ENCODE results near the gene BCL7A.
"Not testable (repeated sequence)": the region's sequence is repeated elsewhere in the genome, so short reads cannot be mapped to it uniquely, and the experiment has no call there.

Gene BCL7A

DNA sequence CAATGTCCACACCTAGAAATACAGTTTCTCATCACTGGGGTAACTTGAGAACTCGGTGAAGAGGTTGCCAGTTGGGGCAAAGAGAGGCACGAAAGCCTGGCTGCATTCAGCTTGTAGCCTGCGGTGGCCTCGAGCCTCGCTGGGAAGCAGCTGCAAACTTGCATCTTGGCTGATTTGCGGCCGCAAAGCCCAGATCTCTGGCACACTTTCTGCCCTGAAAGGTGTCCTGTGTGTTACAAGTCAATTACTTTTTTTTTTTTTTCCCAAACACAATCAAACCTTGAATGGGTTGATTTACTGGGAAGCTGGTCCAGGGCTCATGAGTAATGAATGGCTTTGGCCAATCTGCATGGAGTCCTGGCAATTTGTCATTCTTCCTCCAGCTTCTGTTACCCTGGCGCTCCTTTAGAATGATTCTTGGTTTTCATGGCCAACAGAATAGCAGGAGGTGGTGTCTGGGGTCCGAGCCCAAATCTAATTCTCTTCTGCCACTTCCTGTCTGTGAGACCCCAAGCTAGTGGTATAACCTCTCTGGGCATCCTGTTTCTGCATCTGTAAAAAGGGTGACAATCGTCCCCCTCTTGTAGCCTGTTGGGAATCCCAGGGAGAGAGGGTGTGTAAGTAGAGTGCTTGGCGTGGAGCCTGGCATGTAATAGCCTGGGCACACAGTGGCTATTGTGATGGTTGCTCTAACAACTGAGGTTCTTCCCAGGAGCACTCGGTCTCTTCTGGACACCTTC is 6.7 kb downstream of the BCL7A start:
- peak; percentile 26 for DNase-seq (ENCODE audit: low read depth)

- no peak for DNase-seq (ENCODE audit: low read depth)
Observed at GRCh38 chr12:122028905-122029560, 7.3 kb downstream of the BCL7A start.

DNA sequence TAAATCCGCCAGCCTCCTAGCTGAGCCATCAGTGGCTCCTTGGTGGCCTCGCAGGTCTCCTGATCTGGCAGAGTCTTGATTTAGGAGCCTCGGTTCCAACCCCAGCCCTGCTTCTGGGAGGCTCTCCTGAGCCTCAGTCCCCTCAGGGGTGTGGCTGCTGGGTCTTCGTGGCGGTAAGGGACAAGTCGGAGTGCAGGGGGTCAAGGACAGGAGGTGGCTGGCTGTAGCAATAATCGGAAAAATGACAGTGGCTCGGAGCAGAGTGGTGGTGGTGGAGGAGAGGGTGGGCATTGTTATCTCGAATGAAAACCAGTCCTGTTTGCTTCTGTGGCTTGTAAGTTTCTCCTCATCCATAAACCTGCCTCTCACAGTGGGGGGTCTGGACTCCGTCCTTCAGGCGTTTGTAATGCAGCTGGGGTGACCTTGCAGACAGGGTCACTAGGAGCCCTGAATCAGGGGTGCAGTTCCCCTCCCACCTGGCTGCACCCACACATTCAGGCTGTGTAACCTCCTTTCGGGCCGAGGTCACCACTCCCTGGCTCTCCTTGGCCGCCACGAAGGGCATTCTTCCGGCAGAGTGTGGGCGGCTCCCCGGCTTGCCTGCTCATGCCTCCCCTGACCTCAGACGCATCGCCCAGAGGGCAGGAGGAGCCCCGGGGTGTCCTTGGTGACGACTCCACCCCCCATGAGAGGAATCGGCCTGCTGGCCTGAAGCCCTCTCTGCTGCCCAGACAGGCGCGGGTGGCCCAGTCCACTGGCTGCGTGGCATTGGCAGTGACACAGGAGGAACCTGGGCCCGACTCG is 8.1 kb downstream of the BCL7A start:
- DNase-seq (ENCODE audit: low read depth): no peak

- no peak for DNase-seq (ENCODE audit: low read depth)
Observed at GRCh38 chr12:122030424-122031035, 8.8 kb downstream of the BCL7A start.

- DNase-seq (ENCODE audit: low read depth): no peak
Observed at GRCh38 chr12:122031342-122032216, 9.9 kb downstream of the BCL7A start.

DNA sequence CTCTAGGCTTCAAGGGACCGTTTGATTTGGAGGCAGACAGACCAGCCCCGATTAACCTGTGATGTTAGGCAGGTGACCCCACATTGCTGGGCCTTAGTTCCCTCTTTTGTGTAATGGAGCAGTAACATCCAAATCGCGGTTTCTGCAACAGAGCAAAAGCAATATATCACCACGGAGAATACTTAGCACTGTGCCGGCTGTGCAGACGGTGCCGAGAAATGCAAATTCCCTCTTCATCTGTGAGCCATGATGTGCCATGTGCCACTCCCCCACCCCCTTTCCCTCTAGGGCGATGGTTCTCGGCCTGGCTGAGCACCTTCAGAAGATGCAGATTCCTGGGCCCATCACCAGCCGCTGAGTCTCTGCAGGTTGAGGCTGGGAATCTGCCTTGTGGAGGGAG is 10.9 kb downstream of the BCL7A start:
- DNase-seq (ENCODE audit: low read depth): no peak

DNA sequence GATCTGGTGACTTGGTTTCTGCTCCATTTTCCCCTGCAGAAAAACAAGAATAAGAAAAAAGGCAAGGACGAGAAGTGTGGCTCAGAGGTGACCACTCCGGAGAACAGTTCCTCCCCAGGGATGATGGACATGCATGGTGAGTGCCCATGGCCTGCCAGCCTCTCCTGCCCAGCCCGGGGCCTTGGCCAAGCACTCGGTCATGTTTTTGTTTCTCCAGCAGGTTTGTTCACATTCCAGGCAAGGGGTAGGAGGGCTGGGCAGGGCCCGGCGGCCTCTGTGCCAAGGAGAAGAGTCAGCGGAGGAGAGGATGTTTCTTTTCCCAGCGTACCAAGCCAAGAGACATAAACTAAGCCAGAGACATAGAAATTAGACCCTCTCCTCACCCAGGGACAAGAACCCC is 13.6 kb downstream of the BCL7A start:
- no peak for DNase-seq (ENCODE audit: low read depth)

DNA sequence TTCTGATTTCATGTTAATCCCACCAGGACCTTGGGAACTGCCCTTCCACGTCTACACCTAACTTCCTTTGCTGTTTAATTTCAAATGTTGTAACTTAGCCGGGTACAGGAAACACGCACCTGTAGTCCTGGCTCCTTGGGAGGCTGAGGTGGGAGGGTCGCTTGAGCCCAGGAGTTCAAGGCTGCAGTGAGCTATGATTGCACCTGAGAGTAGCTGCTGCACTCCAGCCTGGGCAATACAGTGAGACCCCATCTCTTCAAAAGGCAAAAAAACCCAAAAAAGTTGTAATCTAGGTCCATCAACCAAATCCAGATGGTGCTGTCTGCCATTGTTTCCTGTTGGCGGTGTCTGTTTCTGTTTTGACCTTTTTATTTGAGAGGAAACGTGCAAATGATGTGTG is 14.5 kb downstream of the BCL7A start:
- no peak for DNase-seq (ENCODE audit: low read depth)

- no peak for DNase-seq (ENCODE audit: low read depth)
Observed at GRCh38 chr12:122040579-122041386, 19.1 kb downstream of the BCL7A start.

DNA sequence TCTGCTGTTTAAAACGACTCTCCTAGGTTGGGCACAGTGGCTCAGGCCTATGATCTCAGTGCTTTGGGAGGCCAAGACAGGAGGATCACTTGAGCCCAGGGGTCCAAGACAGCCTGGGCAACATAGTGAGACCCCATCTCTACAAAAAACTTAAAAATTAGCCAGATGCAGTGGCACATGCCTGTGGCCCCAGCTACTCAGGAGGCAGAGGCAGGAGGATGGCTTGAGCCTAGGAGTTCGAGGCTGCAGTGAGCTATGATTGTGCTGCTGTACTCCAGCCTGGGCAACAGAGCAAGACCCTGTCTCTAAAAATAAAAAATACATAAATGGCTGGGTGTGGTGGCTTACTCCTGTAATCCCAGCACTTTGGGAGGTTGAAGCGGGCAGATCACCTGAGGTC is 19.8 kb downstream of the BCL7A start:
- DNase-seq (ENCODE audit: low read depth): not testable (repeated sequence)

GRCh38 chr12:122042910-122043309 is 21.2 kb downstream of the BCL7A start:
- no peak for DNase-seq (ENCODE audit: low read depth)

DNA sequence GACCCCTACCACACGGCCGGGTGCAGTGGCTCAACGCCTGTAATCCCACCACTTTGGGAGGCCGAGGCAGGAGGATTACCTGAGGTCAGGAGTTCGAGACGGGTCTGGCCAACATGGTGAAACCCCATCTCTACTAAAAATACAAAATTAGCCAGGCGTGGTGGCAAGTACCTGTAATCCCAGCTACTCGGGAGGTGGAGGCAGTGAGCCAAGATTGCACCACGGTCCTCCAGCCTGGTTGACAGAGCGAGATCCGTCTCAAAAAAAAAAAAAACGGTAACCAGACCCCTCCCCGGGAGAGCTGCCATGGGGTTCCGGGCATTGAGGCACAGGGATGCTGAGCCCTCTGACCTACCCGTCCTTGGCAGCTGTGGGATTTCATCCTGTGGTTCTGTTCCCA is 21.8 kb downstream of the BCL7A start:
- no peak for DNase-seq (ENCODE audit: low read depth)

DNA sequence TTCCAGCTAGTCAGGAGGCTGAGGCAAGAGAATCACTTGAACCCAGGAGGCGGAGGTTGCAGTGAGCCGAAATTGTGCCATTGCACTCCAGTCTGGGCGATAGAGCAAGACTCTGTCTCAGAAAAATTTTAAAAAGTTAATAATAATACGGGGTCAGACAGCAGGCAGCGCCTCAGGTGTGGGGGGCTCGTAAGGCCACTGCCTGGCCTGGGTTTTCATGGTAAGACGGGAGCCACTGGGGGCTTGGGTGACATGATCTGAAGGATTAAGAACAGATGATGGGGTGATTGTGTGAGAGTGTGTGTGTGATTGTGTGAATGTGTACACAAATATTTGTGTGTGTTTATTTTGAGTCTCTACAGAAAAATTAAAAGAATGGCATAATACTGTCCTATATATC is 23.6 kb downstream of the BCL7A start:
- DNase-seq (ENCODE audit: low read depth): no peak

- DNase-seq (ENCODE audit: low read depth): no peak
Observed at GRCh38 chr12:122046145-122046544, 24.5 kb downstream of the BCL7A start.

DNA sequence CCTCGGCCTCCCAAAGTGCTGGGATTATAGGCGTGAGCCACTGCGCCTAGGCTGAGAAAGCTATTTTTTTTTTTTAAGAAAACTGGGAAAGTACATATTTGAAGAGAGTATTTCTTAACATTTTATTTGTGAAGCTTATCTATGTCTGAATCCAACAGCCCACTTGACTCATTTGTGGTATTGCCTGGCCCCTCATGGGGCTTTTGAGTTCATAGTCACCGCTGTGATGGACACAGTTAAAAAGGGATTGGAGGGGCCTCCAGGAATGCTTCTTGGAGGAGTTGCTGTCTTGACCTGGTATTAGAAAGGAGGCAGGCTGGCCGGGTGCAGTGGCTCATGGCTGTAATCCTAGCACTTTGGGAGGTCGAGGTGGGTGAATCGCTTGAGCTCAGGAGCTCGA is 26.5 kb downstream of the BCL7A start:
- no peak for DNase-seq (ENCODE audit: low read depth)

DNA sequence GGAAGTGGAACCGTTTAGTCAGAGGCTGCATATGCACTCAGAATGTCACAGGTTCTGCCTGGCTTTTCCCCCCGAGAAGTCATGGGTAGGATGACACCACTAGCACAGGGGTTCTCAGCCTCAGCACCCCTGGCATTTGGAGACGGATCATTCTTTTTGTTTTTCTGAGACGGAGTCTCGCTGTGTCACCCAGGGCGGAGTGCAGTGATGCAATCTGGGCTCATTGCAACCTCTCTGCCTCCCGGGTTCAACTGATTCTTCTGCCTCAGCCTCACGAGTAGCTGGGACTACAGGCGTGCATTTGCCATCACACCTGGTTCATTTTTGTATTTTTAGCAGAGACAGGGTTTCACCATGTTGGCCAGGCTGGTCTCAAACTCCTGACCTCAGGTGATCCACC is 28.1 kb downstream of the BCL7A start:
- DNase-seq (ENCODE audit: low read depth): no peak

GRCh38 chr12:122050706-122051105 is 29.0 kb downstream of the BCL7A start:
- DNase-seq (ENCODE audit: low read depth): no peak

- DNase-seq (ENCODE audit: low read depth): peak; percentile 49
Observed at GRCh38 chr12:122051231-122051876, 29.7 kb downstream of the BCL7A start.

GRCh38 chr12:122052285-122052684 is 30.6 kb downstream of the BCL7A start:
- DNase-seq (ENCODE audit: low read depth): peak; percentile 48

DNA sequence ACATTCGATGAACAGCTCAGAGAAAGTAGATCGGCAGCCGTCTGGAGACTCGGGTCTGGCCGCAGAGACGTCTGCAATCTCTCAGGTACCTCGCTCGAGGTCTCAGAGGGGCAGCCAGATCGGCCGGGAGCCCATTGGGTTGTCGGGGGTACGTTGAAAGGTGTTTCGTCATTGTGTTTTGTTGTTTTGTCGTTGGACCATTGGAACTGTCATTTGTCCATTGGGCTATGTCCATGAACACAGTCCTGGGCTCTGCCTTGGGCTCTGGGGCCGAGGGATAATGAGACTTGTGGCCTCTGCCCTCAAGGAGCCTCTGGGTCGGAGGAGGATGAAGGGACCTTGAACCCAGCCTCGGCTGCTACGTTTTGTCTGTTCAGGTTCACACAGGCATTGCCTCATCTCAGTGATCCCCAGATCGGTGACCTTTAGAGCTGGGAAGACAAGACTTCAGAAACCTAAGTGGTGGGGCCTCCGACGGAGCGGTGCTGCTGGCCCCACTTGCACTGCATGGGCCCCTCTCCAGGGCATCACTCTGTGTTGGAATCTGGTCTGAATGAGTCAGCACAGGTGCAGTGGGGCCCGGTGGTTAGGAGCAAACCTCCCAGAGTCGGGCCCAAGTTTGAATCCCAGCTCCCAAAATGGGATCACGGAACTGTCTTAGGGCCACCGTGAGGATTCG is 33.3 kb downstream of the BCL7A start:
- no peak for DNase-seq (ENCODE audit: low read depth)
